COLO829 (cell line): Measurements from ENCODE around the gene ERF.

ENCODE experiments used
- DNase-seq: peaks from one replicate; pipeline ENCODE4 v3.0.0; 2012; ENCODE audit warnings: low spot score

The ERF gene

GRCh38 chr19:42254089-42254849 is 659 bp downstream of the ERF start:
- DNase-seq = no peak

GRCh38 chr19:42253245-42254088 is 1.5 kb downstream of the ERF start:
- no peak for DNase-seq

GRCh38 chr19:42252365-42253244 is 2.3 kb downstream of the ERF start:
- peak; percentile 50 for DNase-seq

GRCh38 chr19:42251572-42252358 is 3.2 kb downstream of the ERF start:
- no peak for DNase-seq

- DNase-seq = no peak
These were observed 4.0 kb downstream of the ERF start for GRCh38 chr19:42250666-42251531.

GRCh38 chr19:42250183-42250665 is 4.7 kb downstream of the ERF start:
- DNase-seq = no peak

- no peak for DNase-seq
These were observed 5.2 kb downstream of the ERF start for GRCh38 chr19:42249769-42250168.

- no peak for DNase-seq
These were observed 5.7 kb downstream of the ERF start for GRCh38 chr19:42249149-42249750.

GRCh38 chr19:42248270-42249148 is 6.4 kb downstream of the ERF start:
- DNase-seq = no peak

- DNase-seq = no peak
These were observed 7.2 kb downstream of the ERF start for GRCh38 chr19:42247640-42248199.

- no peak for DNase-seq
These were observed 7.8 kb downstream of the ERF start for GRCh38 chr19:42246922-42247639.

GRCh38 chr19:42246143-42246921 is 8.6 kb downstream of the ERF start:
- DNase-seq = peak; percentile 64

- DNase-seq = no peak
These were observed 9.7 kb downstream of the ERF start for GRCh38 chr19:42245231-42245630.

- peak; percentile 81 for DNase-seq
These were observed 10.3 kb downstream of the ERF start for GRCh38 chr19:42244347-42245220.

GRCh38 chr19:42242512-42243409 is 12.2 kb downstream of the ERF start, which contains the start of gene GSK3A:
Gene GSK3A, minus strand, starts transcription at chr19:42242602. Its CDS starts 137 bp downstream, at chr19:42242465.
- peak; percentile 97 for DNase-seq
